MCF 10A (cell line): Measurements from ENCODE around the gene BEST3. TPM values are rescaled to one million over a fixed set of nuclear protein-coding genes. Genes with fewer than 3 reads are reported as not detected.

Experiments
- BruUV-seq: library from RNA; stranded (reverse); fragments of 400-500 nt; replicated peaks from 2 replicates; lab custom pipeline; 2021; lab: Mats Ljungman, UMichigan
- CTCF ChIA-PET: fragments of 300-600 bp; sonication (Branson Sonifier 250); formaldehyde crosslinking; extraction: SDS; loops from one replicate; lab custom pipeline; 2021; ENCODE audit warnings: antibody characterized with exemption, inconsistent platforms; lab: Yijun Ruan, JAX
- POLR2A ChIA-PET: fragments of 300-600, 350-650 bp; sonication (Branson Sonifier 250); formaldehyde crosslinking; extraction: SDS; loops from one replicate; lab custom pipeline; 2020; ENCODE audit warnings: antibody characterized with exemption, inconsistent platforms; lab: Yijun Ruan, JAX
- DNase-seq: peaks from one replicate; pipeline ENCODE4 v3.0.0-alpha.2; 2018; ENCODE audit not compliant: unreplicated experiment
- H3K27ac Mint-ChIP-seq: one replicate; pipeline ENCODE4 v1.8.0; 2022; ENCODE audit warnings: mild to moderate bottlenecking, low read depth, mixed read lengths; ENCODE audit not compliant: unreplicated experiment
- H3K27me3 Mint-ChIP-seq: one replicate; pipeline ENCODE4 v1.8.0; 2022; ENCODE audit warnings: mixed read lengths; ENCODE audit not compliant: insufficient read depth, unreplicated experiment
- H3K36me3 Mint-ChIP-seq: one replicate; pipeline ENCODE4 v1.8.0; 2022; ENCODE audit warnings: mild to moderate bottlenecking, moderate library complexity, mixed read lengths; ENCODE audit not compliant: insufficient read depth, unreplicated experiment
- H3K4me1 Mint-ChIP-seq: one replicate; pipeline ENCODE4 v1.8.0; 2022; ENCODE audit warnings: mixed read lengths; ENCODE audit not compliant: insufficient read depth, unreplicated experiment
- H3K4me3 Mint-ChIP-seq: one replicate; pipeline ENCODE4 v1.8.0; 2022; ENCODE audit warnings: mild to moderate bottlenecking, moderate library complexity, mixed read lengths; ENCODE audit not compliant: unreplicated experiment
- H3K9me3 Mint-ChIP-seq: one replicate; pipeline ENCODE4 v1.8.0; 2022; ENCODE audit warnings: mixed read lengths; ENCODE audit not compliant: unreplicated experiment
- CTCF ChIP-seq: fragments of 200-600 bp; IDR thresholded peaks from one replicate; pipeline ENCODE4 v1.8.0; 2022; ENCODE audit warnings: antibody characterized with exemption, mild to moderate bottlenecking; ENCODE audit not compliant: unreplicated experiment
- intact Hi-C: fragments of 100-400 bp; cut with micrococcal nuclease; formaldehyde crosslinking; loops from 2 replicates; pipeline ENCODE4 v1.14.1; 2022
- total RNA-seq: library from RNA; stranded (reverse); gene quantifications from 2 replicates; pipeline ENCODE4 v1.2.3, GENCODE V29; 2022

The BEST3 gene
- total RNA-seq, 1 experiment from 2014 or later = 0.56 TPM

DNA sequence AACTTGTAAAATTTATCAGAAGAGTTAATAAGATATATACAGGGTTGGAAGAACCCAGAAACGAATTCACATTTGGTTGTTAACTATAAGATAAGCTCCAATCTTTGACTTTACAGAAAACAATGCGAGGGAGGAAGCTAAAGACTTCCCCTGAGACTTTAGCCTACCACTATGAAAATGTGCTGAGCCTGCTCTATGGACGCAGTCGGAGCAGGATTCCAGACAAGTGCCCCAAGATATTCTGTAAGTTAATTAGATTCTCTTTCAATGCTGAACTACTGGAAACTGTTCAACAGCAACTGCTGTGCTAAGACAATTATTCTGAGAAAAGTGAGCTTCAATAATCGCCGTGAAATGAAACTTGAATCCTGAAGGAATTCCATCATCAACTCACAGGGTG lies 80.1 kb downstream of the BEST3 start:
- TF ChIP-seq CTCF = no peak
- Mint-ChIP-seq H3K27me3 (peaks cover 28% of the 10 kb centered on the region), H3K27ac (no peak overlapping the region), H3K4me1 (no peaks in the 10 kb centered on the region), H3K9me3 (peaks cover 7% of the 10 kb centered on the region), H3K36me3 (no peaks in the 10 kb centered on the region), H3K4me3 (no peak overlapping the region)
- DNase-seq = no peak
- no TSS peak for BruUV-seq
- intact Hi-C loops = no loop called here
- CTCF ChIA-PET = interaction anchor here (0.8 to 1.6 kb wide), 2 partner anchors 21 to 207 kb away, joined by 3 to 5 read pairs; no protein-coding TSS in a partner anchor
- POLR2A ChIA-PET = interaction anchor here (0.7 to 1.2 kb wide), 3 partner anchors 10 to 26 kb away, joined by 3 read pairs; no protein-coding TSS in a partner anchor

GRCh38 chr12:69616025-69616424 lies 83.1 kb downstream of the BEST3 start:
- TF ChIP-seq CTCF = no peak
- DNase-seq = no peak
- ChIA-PET POLR2A (interaction anchor here (1.2 kb wide), 1 partner anchor 17 kb away, joined by 3 read pairs; no protein-coding TSS in a partner anchor), CTCF (interaction anchor here (0.6 kb wide), 1 partner anchor 259 kb away, joined by 5 read pairs; no protein-coding TSS in a partner anchor)
- Mint-ChIP-seq H3K27ac (no peak overlapping the region), H3K4me1 (no peaks in the 10 kb centered on the region), H3K4me3 (no peak overlapping the region), H3K36me3 (no peaks in the 10 kb centered on the region), H3K27me3 (peaks cover 17% of the 10 kb centered on the region), H3K9me3 (peaks cover 7% of the 10 kb centered on the region)
- no TSS peak for BruUV-seq
- intact Hi-C loops = no loop called here

DNA sequence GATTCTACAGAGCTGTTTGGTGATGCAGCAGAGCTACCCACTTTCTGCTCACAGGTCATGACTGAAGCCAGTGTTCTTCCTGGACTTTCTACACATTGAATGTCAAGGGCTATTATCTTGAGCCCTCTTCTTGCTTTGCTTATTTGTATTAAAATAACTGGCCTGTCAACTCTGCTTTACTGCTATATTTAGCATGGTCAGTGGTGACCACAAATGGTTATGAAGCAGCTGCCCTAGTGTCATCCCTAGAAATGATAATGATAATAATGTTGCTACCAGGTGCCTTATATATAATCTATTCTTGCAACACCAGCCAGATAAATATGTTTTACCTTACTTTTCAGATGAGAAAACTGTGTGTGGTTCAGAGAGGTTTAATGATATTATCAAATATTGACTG lies 85.8 kb downstream of the BEST3 start:
- no TSS peak for BruUV-seq
- TF ChIP-seq CTCF = no peak
- no peak overlapping the region for H3K27ac Mint-ChIP-seq
- intact Hi-C loops = no loop called here
- no peaks in the 10 kb centered on the region for H3K4me1 Mint-ChIP-seq
- no peak overlapping the region for H3K4me3 Mint-ChIP-seq
- no peaks in the 10 kb centered on the region for H3K36me3 Mint-ChIP-seq
- H3K9me3 Mint-ChIP-seq = peaks cover 7% of the 10 kb centered on the region
- POLR2A ChIA-PET = no interaction called here
- CTCF ChIA-PET = no interaction called here
- H3K27me3 Mint-ChIP-seq = peaks cover 17% of the 10 kb centered on the region
- DNase-seq = no peak

DNA sequence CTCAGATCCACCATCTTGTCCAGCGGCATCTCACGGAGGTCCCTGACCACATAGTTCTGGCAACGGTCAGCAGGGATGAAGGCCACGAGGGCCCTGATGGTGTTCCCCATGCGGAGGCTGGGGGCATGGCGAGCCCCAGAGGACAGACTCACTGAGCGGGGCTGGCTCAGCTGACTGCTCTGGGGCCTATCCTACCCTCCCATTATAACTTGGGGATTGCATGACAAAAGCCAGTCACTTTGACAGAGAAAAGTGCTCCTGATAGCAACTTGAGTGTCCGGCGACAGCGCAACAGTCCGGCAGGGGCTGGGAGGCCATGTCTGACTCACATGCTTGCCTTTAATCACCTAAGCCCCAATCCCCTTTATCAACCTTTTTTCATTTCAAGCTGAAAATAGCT lies 88.4 kb downstream of the BEST3 start, which contains the start of gene LRRC10:
Gene LRRC10 (minus strand): TSS at position 179 of the 400 bp plus-strand sequence. CDS start 69 bp downstream, at position 110.
- Mint-ChIP-seq H3K9me3 (peaks cover 3% of the 10 kb centered on the region), H3K36me3 (no peaks in the 10 kb centered on the region), H3K4me1 (no peaks in the 10 kb centered on the region), H3K27ac (no peak within 1 kb of the TSS), H3K4me3 (no peak within 1 kb of the TSS), H3K27me3 (peaks cover 8% of the 10 kb centered on the region)
- no TSS peak for BruUV-seq
- POLR2A ChIA-PET = interaction anchor here (1.2 to 1.6 kb wide), 2 partner anchors 25 to 128 kb away, joined by 3 to 5 read pairs; partner anchors contain the start of gene RAB3IP
- no peak for TF ChIP-seq CTCF
- DNase-seq = no peak
- CTCF ChIA-PET = interaction anchor here (0.6 to 2.2 kb wide), 4 partner anchors 22 to 335 kb away, joined by 3 to 6 read pairs (median 4); no protein-coding TSS in a partner anchor
- intact Hi-C loops = no loop called here
